IMR-90 (cell line): ENCODE measurements around the gene PRKN. TPM values are rescaled to one million over a fixed set of nuclear protein-coding genes. Genes with fewer than 3 reads are reported as not detected.

Source experiments
- ATAC-seq: fragments of 200-7000 bp; cut with Tn5 transposase; 2 replicates; pipeline ENCODE4 v1.9.1; 2020; ENCODE audit warnings: low read depth, mild to moderate bottlenecking, moderate library complexity
- BruUV-seq: library from RNA; stranded (reverse); fragments of 400-500 nt; replicated peaks from 2 replicates; lab custom pipeline; 2021; lab: Mats Ljungman, UMichigan
- CTCF ChIA-PET: fragments of 300-600 bp; formaldehyde crosslinking; extraction: SDS; loops from one replicate; lab custom pipeline; 2021; ENCODE audit warnings: antibody characterized with exemption; lab: Yijun Ruan, JAX
- POLR2A ChIA-PET: fragments of 300-600 bp; sonication (Branson Sonifier 250); formaldehyde crosslinking; loops from one replicate; lab custom pipeline; 2022; ENCODE audit warnings: antibody characterized with exemption; ENCODE audit not compliant: unreplicated experiment; lab: Charles Lee
- DNase-seq: peaks from one replicate; pipeline ENCODE4 v3.0.0; 2013
- H2AFZ ChIP-seq: replicated peaks from 2 replicates; pipeline ENCODE3; 2013; ENCODE audit warnings: low read length, mild to moderate bottlenecking; ENCODE audit not compliant: poor library complexity
- H2AK5ac ChIP-seq: 2 replicates; pipeline ENCODE4 v1.6.1; 2013; ENCODE audit warnings: low read depth, low read length, inconsistent platforms
- H2AK9ac ChIP-seq: replicated peaks from 2 replicates; pipeline ENCODE3; 2013; ENCODE audit warnings: mild to moderate bottlenecking, low read depth, low read length, moderate library complexity; ENCODE audit not compliant: poor library complexity
- H2BK120ac ChIP-seq: 2 replicates; pipeline ENCODE4 v1.6.1; 2013; ENCODE audit warnings: low read depth, low read length, inconsistent platforms
- H2BK15ac ChIP-seq: 3 replicates; pipeline ENCODE4 v1.6.1; 2013; ENCODE audit warnings: low read depth, low read length, inconsistent platforms
- H2BK20ac ChIP-seq: 2 replicates; pipeline ENCODE4 v1.6.1; 2013; ENCODE audit warnings: low read depth, mild to moderate bottlenecking, inconsistent platforms, low read length, moderate library complexity
- H2BK5ac ChIP-seq: 2 replicates; pipeline ENCODE4 v1.6.1; 2013; ENCODE audit warnings: mild to moderate bottlenecking, low read depth, low read length, inconsistent platforms; ENCODE audit not compliant: poor library complexity, severe bottlenecking
- H3K14ac ChIP-seq: replicated peaks from 2 replicates; pipeline ENCODE4 v1.6.1; 2013; ENCODE audit warnings: low read depth, low read length, inconsistent platforms
- H3K18ac ChIP-seq: 2 replicates; pipeline ENCODE4 v1.6.1; 2013; ENCODE audit warnings: low read depth, low read length, control low read depth
- H3K23ac ChIP-seq: 2 replicates; pipeline ENCODE4 v1.6.1; 2013; ENCODE audit warnings: low read depth, low read length, inconsistent platforms
- H3K27ac ChIP-seq: 2 replicates; pipeline ENCODE4 v1.5.1; 2013; ENCODE audit warnings: mild to moderate bottlenecking, control low read depth, low read length; ENCODE audit not compliant: insufficient read depth
- H3K27me3 ChIP-seq: 2 replicates; pipeline ENCODE4 v1.6.1; 2013; ENCODE audit warnings: low read length; ENCODE audit not compliant: control insufficient read depth, insufficient read depth
- H3K36me3 ChIP-seq: 2 replicates; pipeline ENCODE4 v1.6.1; 2013; ENCODE audit warnings: low read length, mixed read lengths; ENCODE audit not compliant: control insufficient read depth, insufficient read depth
- H3K4ac ChIP-seq: 2 replicates; pipeline ENCODE4 v1.6.1; 2013; ENCODE audit warnings: low read depth, low read length, inconsistent platforms
- H3K4me1 ChIP-seq: 2 replicates; pipeline ENCODE4 v1.6.1; 2013; ENCODE audit warnings: low read length, mixed read lengths; ENCODE audit not compliant: control insufficient read depth, insufficient read depth
- H3K4me2 ChIP-seq: 2 replicates; pipeline ENCODE4 v1.6.1; 2013; ENCODE audit warnings: low read depth, mild to moderate bottlenecking, control low read depth, low read length, moderate library complexity
- H3K4me3 ChIP-seq: 2 replicates; pipeline ENCODE4 v1.5.1; 2013; ENCODE audit warnings: low read depth, mild to moderate bottlenecking, control low read depth, low read length, moderate library complexity; ENCODE audit not compliant: insufficient read depth
- H3K56ac ChIP-seq: 2 replicates; pipeline ENCODE4 v1.6.1; 2013; ENCODE audit warnings: low read length, inconsistent platforms; ENCODE audit not compliant: insufficient read depth; ENCODE audit errors: extremely low read depth
- H3K79me1 ChIP-seq, 2 experiments: 2 replicates each; pipeline ENCODE4 v1.6.1; 2013; ENCODE audit warnings: low read length in 2 of 2, inconsistent platforms in 1 of 2, low read depth in 1 of 2
- H3K9ac ChIP-seq: 2 replicates; pipeline ENCODE4 v1.6.1; 2013; ENCODE audit warnings: low read depth, low read length, control low read depth
- H3K9me1 ChIP-seq: 2 replicates; pipeline ENCODE4 v1.6.1; 2013; ENCODE audit warnings: low read length, inconsistent platforms; ENCODE audit not compliant: insufficient read depth
- H3K9me3 ChIP-seq: 2 replicates; pipeline ENCODE4 v1.6.1; 2013; ENCODE audit warnings: low read length; ENCODE audit not compliant: control insufficient read depth, insufficient read depth
- H4K20me1 ChIP-seq: 2 replicates; pipeline ENCODE4 v1.6.1; 2013; ENCODE audit warnings: low read length, inconsistent platforms; ENCODE audit not compliant: insufficient read depth
- H4K5ac ChIP-seq: 2 replicates; pipeline ENCODE4 v1.6.1; 2013; ENCODE audit warnings: mild to moderate bottlenecking, low read depth, low read length, control low read depth
- H4K8ac ChIP-seq, 2 experiments: 2 replicates each; pipeline ENCODE4 v1.6.1; 2013; ENCODE audit warnings: low read depth in 2 of 2, low read length in 2 of 2, control low read depth in 1 of 2, inconsistent platforms in 1 of 2
- H4K91ac ChIP-seq: 2 replicates; pipeline ENCODE4 v1.6.1; 2013; ENCODE audit warnings: low read depth, low read length, inconsistent platforms; ENCODE audit not compliant: insufficient read depth
- BHLHE40 ChIP-seq: fragments of 150-350 bp; IDR thresholded peaks from 2 replicates; pipeline ENCODE4 v1.6.1; 2016; ENCODE audit warnings: mild to moderate bottlenecking, low read depth, low read length
- CHD1 ChIP-seq: IDR thresholded peaks from 2 replicates; pipeline ENCODE4 v1.6.1; 2012; ENCODE audit warnings: low read depth, low read length, improper control_type of control experiment
- MXI1 ChIP-seq: IDR thresholded peaks from 2 replicates; pipeline ENCODE4 v1.6.1; 2012; ENCODE audit warnings: low read depth, mild to moderate bottlenecking, low read length, moderate library complexity, borderline replicate concordance
- RCOR1 ChIP-seq: IDR thresholded peaks from 2 replicates; pipeline ENCODE4 v1.6.1; 2012; ENCODE audit warnings: mild to moderate bottlenecking, low read length, improper control_type of control experiment; ENCODE audit not compliant: insufficient replicate concordance
- RFX5 ChIP-seq: IDR thresholded peaks from 2 replicates; pipeline ENCODE4 v1.8.0; 2012; ENCODE audit warnings: low read depth, mild to moderate bottlenecking, low read length, moderate library complexity
- WGBS, 2 experiments: methylation state at CpG; one replicate each; pipeline versions ENCODE4 v1.1.5 to v1.1.7; 2013; ENCODE audit warnings: missing lambda C conversion rate in 2 of 2; ENCODE audit not compliant: insufficient read length in 1 of 2; ENCODE audit errors: extremely low coverage in 2 of 2; 5-methylcytosine and 5-hydroxymethylcytosine counted together
- dilution Hi-C: fragments of 300-500 bp; cut with HindIII; formaldehyde crosslinking; loops from one replicate; pipeline ENCODE4 v1.14.3; 2018; ENCODE audit warnings: low sequenced_read_pairs; ENCODE audit not compliant: unreplicated experiment
- in situ Hi-C: fragments of 300-500 bp; cut with MboI; formaldehyde crosslinking; loops from 3 replicates; pipeline ENCODE4 v1.14.3; 2019; ENCODE audit warnings: low sequenced_read_pairs, inconsistent platforms, mixed read lengths
- intact Hi-C: fragments of 100-400 bp; cut with micrococcal nuclease; formaldehyde crosslinking; loops from 2 replicates; pipeline ENCODE4 v1.10.0; 2022
- polyA plus RNA-seq, 3 experiments: library from polyadenylated mRNA; depleted of rRNA; stranded (reverse); fragments of >200 nt; gene quantifications; 2 replicates each; pipeline ENCODE4 v1.2.3, GENCODE V29; 2012; ENCODE audit warnings: low replicate concordance in 1 of 3
- total RNA-seq: library from RNA; depleted of rRNA; stranded (reverse); fragments of >200 nt; gene quantifications from 2 replicates; pipeline ENCODE4 v1.2.3, GENCODE V29; 2012
- TF ChIP-seq, protein P1 (sequence below): fragments of 150-350 bp; IDR thresholded peaks from 2 replicates; pipeline ENCODE4 v1.6.1; 2017; ENCODE audit warnings: mild to moderate bottlenecking, antibody characterized with exemption, low read length, low read depth
- TF ChIP-seq, protein P2 (sequence below): fragments of 150-350 bp; IDR thresholded peaks from 2 replicates; pipeline ENCODE4 v1.6.1; 2016; ENCODE audit warnings: low read depth, mild to moderate bottlenecking, low read length, moderate library complexity, borderline replicate concordance

PRKN gene
- total and polyA plus RNA-seq, 2 of the 4 experiments (the other 2 are of a cell fraction), result 0.15 to 0.18 TPM

DNA sequence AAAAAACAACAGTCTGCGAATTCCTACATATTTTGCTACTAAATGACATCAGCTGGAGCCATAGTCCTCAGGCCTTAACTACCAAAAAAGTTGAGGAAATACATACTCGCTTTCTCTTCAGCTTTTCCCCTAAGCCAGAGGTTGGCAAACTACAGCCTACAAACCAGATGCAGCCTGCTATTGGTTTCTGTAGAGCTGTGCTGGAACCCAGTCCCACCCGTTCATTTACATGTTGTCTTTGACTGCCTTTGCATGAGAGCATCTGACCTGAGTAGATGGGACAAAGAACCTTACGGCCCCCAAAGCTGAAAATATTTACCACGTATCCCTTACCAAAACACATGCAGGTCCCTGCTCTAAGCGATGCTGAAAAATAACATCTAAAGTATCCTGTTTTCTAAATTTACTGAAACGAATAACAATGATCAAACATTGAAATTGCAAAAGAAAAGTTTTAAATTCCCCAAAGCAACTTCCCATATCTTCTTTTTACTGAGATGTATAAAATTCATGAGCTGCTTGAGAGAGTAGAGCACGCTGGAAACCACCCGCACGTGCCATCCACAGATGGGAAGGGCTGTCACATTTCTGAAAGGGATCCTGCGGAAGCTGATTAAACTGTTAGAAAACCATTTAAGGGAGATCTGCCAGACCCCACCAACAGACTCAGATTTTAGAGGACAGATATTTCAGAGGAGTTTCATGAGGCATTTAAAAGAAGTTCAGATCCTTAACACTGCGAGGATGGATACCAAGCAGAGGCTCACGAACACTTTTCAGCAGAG lies 124.1 kb downstream of the PRKN start:
- no peak overlapping the region for H3K4ac ChIP-seq
- no peaks in the 10 kb centered on the region for H3K27me3 ChIP-seq
- H4K20me1 ChIP-seq, result no peaks in the 10 kb centered on the region
- H2AFZ ChIP-seq, result no peak overlapping the region
- no TSS peak for BruUV-seq
- intact Hi-C loops, result no loop called here
- ChIA-PET CTCF (no interaction called here), POLR2A (no interaction called here)
- peaks cover 20% of the 10 kb centered on the region for H3K9me3 ChIP-seq
- no peaks in the 10 kb centered on the region for H3K36me3 ChIP-seq
- no CpG with 5 or more reads among the region's 13 CpGs for WGBS, 2 experiments
- H4K91ac ChIP-seq, result no peak overlapping the region
- no peaks in the 10 kb centered on the region for H3K79me1 ChIP-seq
- no peak overlapping the region for H2BK5ac ChIP-seq
- no peaks in the 10 kb centered on the region for H3K4me1 ChIP-seq
- no peak overlapping the region for H3K4me2 ChIP-seq
- no peak overlapping the region for H4K5ac ChIP-seq
- no peak overlapping the region for H3K18ac ChIP-seq
- H3K4me3 ChIP-seq, result no peak overlapping the region
- H2BK15ac ChIP-seq, result no peak overlapping the region
- no peak overlapping the region for H3K27ac ChIP-seq
- no peak overlapping the region for H2AK5ac ChIP-seq
- no peak overlapping the region for H3K9ac ChIP-seq
- H3K9me1 ChIP-seq, result no peaks in the 10 kb centered on the region
- H2BK20ac ChIP-seq, result no peak overlapping the region
- H4K8ac ChIP-seq, result no peak overlapping the region
- H2AK9ac ChIP-seq, result no peak overlapping the region
- H3K56ac ChIP-seq, result no peak overlapping the region
- no peak overlapping the region for H3K14ac ChIP-seq
- no peak overlapping the region for H3K23ac ChIP-seq
- DNase-seq (no peak), ATAC-seq (no peak)
- dilution Hi-C loops, result no loop called here
- in situ Hi-C loops, result no loop called here
- H2BK120ac ChIP-seq, result no peak overlapping the region
- no peak for TF ChIP-seq RCOR1
- no peak for TF ChIP-seq MXI1
- TF ChIP-seq CHD1, result no peak
- TF ChIP-seq BHLHE40, result no peak
- TF ChIP-seq, protein P1, sequence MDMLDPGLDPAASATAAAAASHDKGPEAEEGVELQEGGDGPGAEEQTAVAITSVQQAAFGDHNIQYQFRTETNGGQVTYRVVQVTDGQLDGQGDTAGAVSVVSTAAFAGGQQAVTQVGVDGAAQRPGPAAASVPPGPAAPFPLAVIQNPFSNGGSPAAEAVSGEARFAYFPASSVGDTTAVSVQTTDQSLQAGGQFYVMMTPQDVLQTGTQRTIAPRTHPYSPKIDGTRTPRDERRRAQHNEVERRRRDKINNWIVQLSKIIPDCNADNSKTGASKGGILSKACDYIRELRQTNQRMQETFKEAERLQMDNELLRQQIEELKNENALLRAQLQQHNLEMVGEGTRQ, result no peak
- TF ChIP-seq, protein P2, sequence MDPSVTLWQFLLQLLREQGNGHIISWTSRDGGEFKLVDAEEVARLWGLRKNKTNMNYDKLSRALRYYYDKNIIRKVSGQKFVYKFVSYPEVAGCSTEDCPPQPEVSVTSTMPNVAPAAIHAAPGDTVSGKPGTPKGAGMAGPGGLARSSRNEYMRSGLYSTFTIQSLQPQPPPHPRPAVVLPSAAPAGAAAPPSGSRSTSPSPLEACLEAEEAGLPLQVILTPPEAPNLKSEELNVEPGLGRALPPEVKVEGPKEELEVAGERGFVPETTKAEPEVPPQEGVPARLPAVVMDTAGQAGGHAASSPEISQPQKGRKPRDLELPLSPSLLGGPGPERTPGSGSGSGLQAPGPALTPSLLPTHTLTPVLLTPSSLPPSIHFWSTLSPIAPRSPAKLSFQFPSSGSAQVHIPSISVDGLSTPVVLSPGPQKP, result no peak
- TF ChIP-seq RFX5, result no peak
